ENCODE results near the gene LYL1. TPM values are rescaled to one million over a fixed set of nuclear protein-coding genes. Genes with fewer than 3 reads are reported as not detected.

LYL1 gene
- total and polyA plus RNA-seq, 9 of the 15 experiments (the other 6 are each of a cell fraction or from before 2014, with no cell fraction given): 1.3 to 266 (median 34.0) TPM

- Histone ChIP-seq H3K4me1 (replicated peaks in 1 of 2; ENCODE audit: control insufficient read depth in 2 of 2, insufficient read depth in 2 of 2, low read length in 2 of 2) (peaks cover 24 to 72% of the 10 kb centered on the region in 2 experiments), H3K9me3 (replicated peaks; ENCODE audit: control insufficient read depth, insufficient read depth, low read depth, low read length) (no peaks in the 10 kb centered on the region), H3K36me3 (ENCODE audit: control insufficient read depth, insufficient read depth, low read length) (no peaks in the 10 kb centered on the region), H3K27ac (ENCODE audit: extremely low read depth, low read depth, low read length) (no peak overlapping the region), H3K4me2 (ENCODE audit: insufficient read depth, low read length) (no peak overlapping the region), H3K4me3 (no peak overlapping the region), H4K20me1 (replicated peaks; ENCODE audit: control insufficient read depth, insufficient read depth, low read length) (peaks cover 17% of the 10 kb centered on the region; the same call in 1 of the 2 replicates), H2AFZ (ENCODE audit: low read depth, low read length) (no peak overlapping the region), H3K9me1 (ENCODE audit: control insufficient read depth, insufficient read depth, low read length) (no peaks in the 10 kb centered on the region), H3K79me2 (ENCODE audit: control insufficient read depth, insufficient read depth, low read length) (peaks cover 15% of the 10 kb centered on the region; the same call in 2 of the 3 replicates), H3K9ac (ENCODE audit: insufficient read depth in 1 of 2, low read depth in 2 of 2, low read length in 2 of 2) (peak overlapping the region in 1 of 2 experiments; percentile 30; a peak in 1 of 4 replicates), H3K27me3 (ENCODE audit: control insufficient read depth in 2 of 2, insufficient read depth in 2 of 2, low read length in 2 of 2) (no peaks in the 10 kb centered on the region)
- TF ChIP-seq CBX8 (IDR thresholded peaks at IDR 0.05; ENCODE audit: borderline replicate concordance, extremely low read depth, low read depth, low read length, poor library complexity, severe bottlenecking) (no peak), TCF15 (CRISPR knock-in tag; IDR thresholded peaks at IDR 0.05) (no peak), SAP30 (IDR thresholded peaks at IDR 0.05; ENCODE audit: borderline replicate concordance, insufficient read depth, low read depth, low read length, poor library complexity, severe bottlenecking) (no peak), TCF3 (CRISPR knock-in tag; IDR thresholded peaks at IDR 0.05) (no peak), ZBTB17 (CRISPR knock-in tag; IDR thresholded peaks at IDR 0.05) (no peak), BCL6 (CRISPR knock-in tag; IDR thresholded peaks at IDR 0.05) (no peak), THAP7 (CRISPR knock-in tag; IDR thresholded peaks at IDR 0.05) (no peak), CREBBP (IDR thresholded peaks at IDR 0.05; ENCODE audit: low read depth, low read length) (no peak), MED1 (CRISPR knock-in tag; IDR thresholded peaks at IDR 0.05; ENCODE audit: borderline replicate concordance) (no peak), SMAD3 (CRISPR knock-in tag; conservative IDR thresholded peaks at IDR 0.05) (no peak), ZNF778 (CRISPR knock-in tag; IDR thresholded peaks at IDR 0.05) (no peak), ZNF644 (tag; IDR thresholded peaks at IDR 0.05; ENCODE audit: low read depth) (no peak), ZNF277 (CRISPR knock-in tag; IDR thresholded peaks at IDR 0.05; ENCODE audit: borderline replicate concordance) (no peak), MAX (CRISPR knock-in tag; IDR thresholded peaks at IDR 0.05) (no peak), E2F1 (CRISPR knock-in tag; IDR thresholded peaks at IDR 0.05) (no peak), TCF7L2 (IDR thresholded peaks at IDR 0.05; ENCODE audit: low read depth, low read length) (no peak)
- ChIA-PET POLR2A (interaction anchor here (0.6 to 1.8 kb wide), 2 partner anchors 9 to 289 kb away, joined by 4 to 7 read pairs; no protein-coding TSS in a partner anchor), CTCF (ENCODE audit: low intra/inter-chr PET ratio) (no interaction called here)
- ATAC-seq (no peak), DNase-seq (ENCODE audit: extremely low read depth in 1 of 4, low spot score in 3 of 4) (no peak), FAIRE-seq (no peak)
- no TSS peak for BruUV-seq (replicated peaks)
- intact Hi-C loops (cut with micrococcal nuclease) (no loop called here), in situ Hi-C loops (cut with MboI) (no loop called here)
- 85% methylated on average over 5 of the region's 5 CpGs for WGBS (ENCODE audit: insufficient coverage, low coverage, missing lambda C conversion rate)
These were observed 39.1 kb downstream of the LYL1 start for GRCh38 chr19:13063461-13064091.

Data from K562 (cell line).